ENCODE measurements around the gene HSPG2. TPM values are rescaled to one million over a fixed set of nuclear protein-coding genes. Genes with fewer than 3 reads are reported as not detected.

The HSPG2 gene
- total and polyA plus RNA-seq, 10 of the 15 experiments (the other 5 are each of a cell fraction or from before 2014, with no cell fraction given) = 0.30 to 3.4 (median 0.73) TPM; not detected in 2

DNA sequence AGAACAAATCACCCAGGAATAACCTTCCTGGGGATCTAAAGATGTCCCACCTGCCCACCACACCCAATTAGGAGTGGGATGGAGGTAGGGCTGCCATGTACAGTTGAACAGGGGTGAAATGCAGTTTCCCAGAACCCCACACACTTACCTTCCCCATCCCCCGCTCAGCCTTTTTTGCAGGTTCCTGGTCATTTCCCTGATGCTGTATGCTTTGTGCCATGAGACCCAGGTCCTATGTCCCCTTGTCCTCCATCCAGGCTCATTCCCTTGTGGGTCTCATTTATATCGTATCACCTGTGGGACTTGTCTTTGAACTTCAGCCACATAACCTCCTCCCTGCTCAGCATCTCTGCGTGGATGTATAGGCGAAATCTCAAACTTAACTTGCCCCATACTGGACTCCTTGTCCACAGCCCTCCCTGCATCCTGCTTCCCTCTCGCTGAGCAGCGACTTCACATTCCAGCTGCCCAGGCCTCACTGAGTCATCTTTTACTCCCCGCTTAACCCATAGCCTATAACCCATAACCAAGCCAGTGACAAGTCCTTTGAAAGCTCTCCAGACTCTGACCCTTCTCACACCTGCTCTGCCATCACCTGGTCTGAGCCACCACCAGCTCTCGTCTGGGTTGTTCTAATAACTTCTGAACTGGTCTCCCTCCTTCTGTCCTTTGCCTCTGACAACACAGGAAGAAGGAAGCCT is 120.4 kb downstream of the HSPG2 start:
- intact Hi-C loops (cut with micrococcal nuclease; ENCODE audit: unreplicated experiment) (no loop called here), in situ Hi-C loops (cut with MboI) (no loop called here)
- H3K9me3 ChIP-seq (replicated peaks; ENCODE audit: control insufficient read depth, insufficient read depth, low read length) = no peaks in the 10 kb centered on the region; the same call in 2 of the 3 replicates
- ChIA-PET SMC1A (ENCODE audit: uncharacterized antibody, unreplicated experiment) (no interaction called here), CTCF (no interaction called here), RAD21 (ENCODE audit: unreplicated experiment) (no interaction called here), POLR2A (no interaction called here)
- H3K9ac ChIP-seq (ENCODE audit: control insufficient read depth, insufficient read depth, low read length) = no peak overlapping the region
- H2AFZ ChIP-seq (ENCODE audit: control insufficient read depth, low read depth, low read length) = no peak overlapping the region
- H3K27ac ChIP-seq (ENCODE audit: control insufficient read depth, insufficient read depth) = no peak overlapping the region
- no peak overlapping the region for H3K4me3 ChIP-seq
- TF ChIP-seq SPI1 (IDR thresholded peaks at IDR 0.05; ENCODE audit: borderline replicate concordance, insufficient read depth, low read depth, low read length) (no peak), SMC3 (IDR thresholded peaks at IDR 0.05; ENCODE audit: borderline replicate concordance, low read length) (no peak), TCF12 (IDR thresholded peaks at IDR 0.05; ENCODE audit: low read depth, low read length) (no peak), TBL1XR1 (IDR thresholded peaks at IDR 0.05; ENCODE audit: low read depth, low read length) (no peak)
- TF ChIP-seq, protein P1, sequence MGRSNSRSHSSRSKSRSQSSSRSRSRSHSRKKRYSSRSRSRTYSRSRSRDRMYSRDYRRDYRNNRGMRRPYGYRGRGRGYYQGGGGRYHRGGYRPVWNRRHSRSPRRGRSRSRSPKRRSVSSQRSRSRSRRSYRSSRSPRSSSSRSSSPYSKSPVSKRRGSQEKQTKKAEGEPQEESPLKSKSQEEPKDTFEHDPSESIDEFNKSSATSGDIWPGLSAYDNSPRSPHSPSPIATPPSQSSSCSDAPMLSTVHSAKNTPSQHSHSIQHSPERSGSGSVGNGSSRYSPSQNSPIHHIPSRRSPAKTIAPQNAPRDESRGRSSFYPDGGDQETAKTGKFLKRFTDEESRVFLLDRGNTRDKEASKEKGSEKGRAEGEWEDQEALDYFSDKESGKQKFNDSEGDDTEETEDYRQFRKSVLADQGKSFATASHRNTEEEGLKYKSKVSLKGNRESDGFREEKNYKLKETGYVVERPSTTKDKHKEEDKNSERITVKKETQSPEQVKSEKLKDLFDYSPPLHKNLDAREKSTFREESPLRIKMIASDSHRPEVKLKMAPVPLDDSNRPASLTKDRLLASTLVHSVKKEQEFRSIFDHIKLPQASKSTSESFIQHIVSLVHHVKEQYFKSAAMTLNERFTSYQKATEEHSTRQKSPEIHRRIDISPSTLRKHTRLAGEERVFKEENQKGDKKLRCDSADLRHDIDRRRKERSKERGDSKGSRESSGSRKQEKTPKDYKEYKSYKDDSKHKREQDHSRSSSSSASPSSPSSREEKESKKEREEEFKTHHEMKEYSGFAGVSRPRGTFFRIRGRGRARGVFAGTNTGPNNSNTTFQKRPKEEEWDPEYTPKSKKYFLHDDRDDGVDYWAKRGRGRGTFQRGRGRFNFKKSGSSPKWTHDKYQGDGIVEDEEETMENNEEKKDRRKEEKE (IDR thresholded peaks at IDR 0.05) = no peak
- TF ChIP-seq, protein P2, sequence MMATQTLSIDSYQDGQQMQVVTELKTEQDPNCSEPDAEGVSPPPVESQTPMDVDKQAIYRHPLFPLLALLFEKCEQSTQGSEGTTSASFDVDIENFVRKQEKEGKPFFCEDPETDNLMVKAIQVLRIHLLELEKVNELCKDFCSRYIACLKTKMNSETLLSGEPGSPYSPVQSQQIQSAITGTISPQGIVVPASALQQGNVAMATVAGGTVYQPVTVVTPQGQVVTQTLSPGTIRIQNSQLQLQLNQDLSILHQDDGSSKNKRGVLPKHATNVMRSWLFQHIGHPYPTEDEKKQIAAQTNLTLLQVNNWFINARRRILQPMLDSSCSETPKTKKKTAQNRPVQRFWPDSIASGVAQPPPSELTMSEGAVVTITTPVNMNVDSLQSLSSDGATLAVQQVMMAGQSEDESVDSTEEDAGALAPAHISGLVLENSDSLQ (IDR thresholded peaks at IDR 0.05) = no peak
- TF ChIP-seq, protein P3, sequence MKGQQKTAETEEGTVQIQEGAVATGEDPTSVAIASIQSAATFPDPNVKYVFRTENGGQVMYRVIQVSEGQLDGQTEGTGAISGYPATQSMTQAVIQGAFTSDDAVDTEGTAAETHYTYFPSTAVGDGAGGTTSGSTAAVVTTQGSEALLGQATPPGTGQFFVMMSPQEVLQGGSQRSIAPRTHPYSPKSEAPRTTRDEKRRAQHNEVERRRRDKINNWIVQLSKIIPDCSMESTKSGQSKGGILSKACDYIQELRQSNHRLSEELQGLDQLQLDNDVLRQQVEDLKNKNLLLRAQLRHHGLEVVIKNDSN (IDR thresholded peaks at IDR 0.05; ENCODE audit: borderline replicate concordance, extremely low read length, insufficient read depth, low read depth, low read length) = no peak
- TF ChIP-seq, protein P4, sequence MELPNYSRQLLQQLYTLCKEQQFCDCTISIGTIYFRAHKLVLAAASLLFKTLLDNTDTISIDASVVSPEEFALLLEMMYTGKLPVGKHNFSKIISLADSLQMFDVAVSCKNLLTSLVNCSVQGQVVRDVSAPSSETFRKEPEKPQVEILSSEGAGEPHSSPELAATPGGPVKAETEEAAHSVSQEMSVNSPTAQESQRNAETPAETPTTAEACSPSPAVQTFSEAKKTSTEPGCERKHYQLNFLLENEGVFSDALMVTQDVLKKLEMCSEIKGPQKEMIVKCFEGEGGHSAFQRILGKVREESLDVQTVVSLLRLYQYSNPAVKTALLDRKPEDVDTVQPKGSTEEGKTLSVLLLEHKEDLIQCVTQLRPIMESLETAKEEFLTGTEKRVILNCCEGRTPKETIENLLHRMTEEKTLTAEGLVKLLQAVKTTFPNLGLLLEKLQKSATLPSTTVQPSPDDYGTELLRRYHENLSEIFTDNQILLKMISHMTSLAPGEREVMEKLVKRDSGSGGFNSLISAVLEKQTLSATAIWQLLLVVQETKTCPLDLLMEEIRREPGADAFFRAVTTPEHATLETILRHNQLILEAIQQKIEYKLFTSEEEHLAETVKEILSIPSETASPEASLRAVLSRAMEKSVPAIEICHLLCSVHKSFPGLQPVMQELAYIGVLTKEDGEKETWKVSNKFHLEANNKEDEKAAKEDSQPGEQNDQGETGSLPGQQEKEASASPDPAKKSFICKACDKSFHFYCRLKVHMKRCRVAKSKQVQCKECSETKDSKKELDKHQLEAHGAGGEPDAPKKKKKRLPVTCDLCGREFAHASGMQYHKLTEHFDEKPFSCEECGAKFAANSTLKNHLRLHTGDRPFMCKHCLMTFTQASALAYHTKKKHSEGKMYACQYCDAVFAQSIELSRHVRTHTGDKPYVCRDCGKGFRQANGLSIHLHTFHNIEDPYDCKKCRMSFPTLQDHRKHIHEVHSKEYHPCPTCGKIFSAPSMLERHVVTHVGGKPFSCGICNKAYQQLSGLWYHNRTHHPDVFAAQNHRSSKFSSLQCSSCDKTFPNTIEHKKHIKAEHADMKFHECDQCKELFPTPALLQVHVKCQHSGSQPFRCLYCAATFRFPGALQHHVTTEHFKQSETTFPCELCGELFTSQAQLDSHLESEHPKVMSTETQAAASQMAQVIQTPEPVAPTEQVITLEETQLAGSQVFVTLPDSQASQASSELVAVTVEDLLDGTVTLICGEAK (IDR thresholded peaks at IDR 0.05; ENCODE audit: borderline replicate concordance) = no peak
- ATAC-seq (no peak), FAIRE-seq (no peak), DNase-seq (ENCODE audit: low read depth, low spot score) (no peak)
- no TSS peak for BruUV-seq (replicated peaks)
- WGBS (ENCODE audit: insufficient coverage, insufficient replicate concordance, low lambda C conversion rate, missing lambda C conversion rate) = 90% methylated on average over 8 of the region's 8 CpGs
- H3K79me2 ChIP-seq (ENCODE audit: control insufficient read depth, insufficient read depth, low read length) = no peaks in the 10 kb centered on the region
- H3K4me1 ChIP-seq (ENCODE audit: control insufficient read depth, insufficient read depth, low read length) = no peaks in the 10 kb centered on the region
- no peaks in the 10 kb centered on the region for H4K20me1 ChIP-seq (ENCODE audit: control insufficient read depth, insufficient read depth)
- no peaks in the 10 kb centered on the region for H3K36me3 ChIP-seq (ENCODE audit: control insufficient read depth in 2 of 2, insufficient read depth in 2 of 2, low read length in 1 of 2)
- no peaks in the 10 kb centered on the region; a peak in 1 of 4 replicates for H3K27me3 ChIP-seq (replicated peaks in 1 of 2; ENCODE audit: control insufficient read depth in 2 of 2, insufficient read depth in 2 of 2, low read length in 1 of 2)
- no peak overlapping the region for H3K4me2 ChIP-seq (ENCODE audit: control insufficient read depth, insufficient read depth)

Data from GM12878 (cell line).